ENCODE measurements around the gene ACVR1B.

ACVR1B gene

DNA sequence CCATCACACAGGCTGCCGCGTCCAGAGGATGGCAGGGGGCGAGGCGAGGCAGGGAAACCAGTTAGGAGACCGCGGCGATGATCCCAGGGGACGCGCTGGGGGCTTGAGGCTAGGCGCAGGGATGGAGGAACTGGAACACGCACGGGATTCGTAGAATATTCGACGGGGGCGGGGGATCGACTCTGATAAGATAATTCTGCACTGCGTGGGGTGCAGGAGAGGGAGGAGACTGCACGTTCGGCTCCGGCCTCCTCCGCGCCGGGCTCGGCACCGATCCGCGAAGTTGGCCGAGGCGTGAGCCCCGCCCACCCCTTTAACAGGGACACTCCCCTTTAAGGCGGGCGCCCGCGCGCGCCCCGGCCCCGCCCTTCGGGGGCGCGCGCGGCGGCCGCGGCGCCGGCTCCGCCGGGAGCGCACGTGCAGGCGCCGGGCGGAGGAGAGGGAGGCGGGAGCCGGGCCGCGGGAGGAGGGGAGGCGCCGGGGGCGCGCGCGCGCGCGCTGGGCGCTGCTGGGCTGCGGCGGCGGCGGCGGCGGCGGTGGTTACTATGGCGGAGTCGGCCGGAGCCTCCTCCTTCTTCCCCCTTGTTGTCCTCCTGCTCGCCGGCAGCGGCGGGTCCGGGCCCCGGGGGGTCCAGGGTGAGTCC, at the start of gene ACVR1B:
Gene ACVR1B, plus strand, starts transcription at position 501 of the 644 bp plus-strand sequence. Its CDS starts 45 bp downstream, at position 546.
- peak; percentile 81 for DNase-seq

DNA sequence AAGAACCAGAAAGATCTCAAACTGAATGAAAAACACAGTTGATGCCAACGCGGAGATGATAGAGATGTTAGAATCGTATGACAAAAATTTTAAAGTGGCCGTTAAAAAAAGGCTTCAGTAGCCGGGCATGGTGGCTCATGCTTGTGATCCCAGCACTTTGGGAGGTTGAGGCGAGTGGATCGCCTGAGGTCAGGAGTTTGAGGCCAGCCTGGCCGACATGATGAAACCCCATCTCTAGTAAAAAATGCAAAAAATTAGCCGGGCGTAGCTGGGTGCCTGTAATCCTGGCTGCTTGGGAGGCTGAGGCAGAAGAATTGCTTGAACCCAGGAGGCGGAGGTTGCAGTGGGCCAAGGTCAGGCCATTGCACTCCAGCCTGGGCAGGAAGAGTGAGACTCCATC, 49.6 kb upstream of the ACVR1B start:
- DNase-seq: no peak

- DNase-seq: no peak
Measured at GRCh38 chr12:51904951-51905470, 46.5 kb upstream of the ACVR1B start.

- no peak for DNase-seq
Measured at GRCh38 chr12:51905471-51906429, 45.7 kb upstream of the ACVR1B start.

DNA sequence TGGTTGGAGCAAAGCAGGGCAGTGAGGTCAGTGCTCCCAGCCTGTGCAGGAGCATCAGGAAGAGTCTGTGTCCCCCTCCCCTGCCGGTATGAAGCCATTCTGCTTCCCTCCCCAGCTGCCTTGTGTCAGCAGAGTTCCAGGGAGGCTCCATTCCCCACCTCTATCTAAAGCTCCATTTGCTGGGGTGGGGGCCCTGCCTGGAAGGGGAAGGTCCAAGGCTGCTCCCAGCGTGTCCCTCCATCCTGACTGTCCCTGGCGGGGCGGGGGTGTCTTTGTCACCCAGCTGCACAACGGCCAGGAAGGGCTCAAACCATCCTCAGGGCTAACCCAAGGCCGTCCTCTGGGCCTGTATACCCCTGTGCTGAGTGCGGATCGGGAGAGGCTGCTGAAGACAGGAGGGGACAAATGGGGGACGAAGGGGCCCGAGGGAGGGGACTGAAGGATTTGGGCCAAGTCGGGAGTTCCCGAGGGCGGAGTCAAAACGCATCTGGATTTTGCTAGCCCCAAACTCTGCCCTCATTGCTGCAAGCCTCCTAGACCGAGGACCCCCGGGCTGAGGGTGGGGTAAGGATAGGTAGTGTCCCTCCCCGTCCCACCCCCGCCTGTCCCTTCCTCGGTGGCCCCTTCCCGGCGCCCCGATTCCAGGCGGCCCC, 44.9 kb upstream of the ACVR1B start:
- DNase-seq: no peak

DNA sequence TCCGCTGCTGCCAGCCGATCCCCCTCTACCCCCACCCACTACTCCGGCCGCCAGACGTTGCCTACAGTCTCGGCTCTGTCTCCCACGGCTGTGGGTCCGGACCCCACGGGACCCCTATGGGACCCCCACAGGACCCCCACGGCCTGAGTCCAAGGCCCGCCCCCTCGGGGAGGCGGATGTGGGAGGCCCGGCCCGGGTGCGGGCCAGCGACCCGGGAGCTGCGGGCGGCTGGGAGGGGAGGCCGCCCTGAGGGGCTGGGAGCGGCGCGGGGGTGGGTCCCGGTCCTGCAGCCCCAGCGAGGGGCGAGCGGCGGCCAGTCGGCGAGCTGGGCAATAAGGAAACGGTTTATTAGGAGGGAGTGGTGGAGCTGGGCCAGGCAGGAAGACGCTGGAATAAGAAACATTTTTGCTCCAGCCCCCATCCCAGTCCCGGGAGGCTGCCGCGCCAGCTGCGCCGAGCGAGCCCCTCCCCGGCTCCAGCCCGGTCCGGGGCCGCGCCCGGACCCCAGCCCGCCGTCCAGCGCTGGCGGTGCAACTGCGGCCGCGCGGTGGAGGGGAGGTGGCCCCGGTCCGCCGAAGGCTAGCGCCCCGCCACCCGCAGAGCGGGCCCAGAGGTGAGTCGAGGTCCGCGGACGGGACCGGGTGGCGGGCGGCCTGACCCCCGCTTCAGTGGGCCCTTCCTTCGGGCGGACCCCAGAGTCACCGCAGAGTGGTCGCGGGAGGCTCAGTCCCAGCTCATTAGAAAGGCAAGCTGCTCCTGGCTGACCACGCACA, 44.2 kb upstream of the ACVR1B start, which contains the start of gene ACVRL1:
Gene ACVRL1, plus strand, starts transcription at position 422 of the 773 bp plus-strand sequence. CDS start 4,971 bp downstream, outside the sequence.
- DNase-seq: no peak

DNA sequence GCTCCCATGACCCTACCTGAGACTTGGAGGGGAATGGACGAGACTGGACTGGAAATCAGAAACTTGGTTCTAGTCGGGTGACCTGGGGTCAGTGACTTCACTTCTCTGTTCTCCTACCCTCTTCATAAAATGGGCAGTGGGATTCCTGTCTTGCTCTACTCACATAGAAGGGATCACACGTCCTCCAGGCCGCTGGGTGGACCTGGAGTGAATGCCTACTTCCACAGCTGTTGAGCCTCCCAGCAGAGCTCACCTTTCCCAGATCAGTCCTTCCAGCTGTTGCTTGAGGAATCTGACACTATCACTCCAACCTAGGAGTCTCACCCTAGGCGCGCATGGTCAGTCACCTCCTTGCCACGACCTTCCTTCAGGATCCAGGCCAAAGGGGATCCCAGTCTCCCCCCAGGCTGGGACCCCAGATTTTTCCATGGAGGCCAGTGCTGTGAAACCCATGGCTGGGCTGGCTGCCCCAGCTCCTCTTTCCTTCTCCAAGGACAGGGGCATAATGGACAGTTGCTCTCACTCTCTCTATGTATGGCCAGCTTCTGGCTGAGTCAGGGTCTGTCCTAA, 43.6 kb upstream of the ACVR1B start:
- DNase-seq: no peak

- DNase-seq: no peak
Measured at GRCh38 chr12:51908876-51909592, 42.5 kb upstream of the ACVR1B start.

DNA sequence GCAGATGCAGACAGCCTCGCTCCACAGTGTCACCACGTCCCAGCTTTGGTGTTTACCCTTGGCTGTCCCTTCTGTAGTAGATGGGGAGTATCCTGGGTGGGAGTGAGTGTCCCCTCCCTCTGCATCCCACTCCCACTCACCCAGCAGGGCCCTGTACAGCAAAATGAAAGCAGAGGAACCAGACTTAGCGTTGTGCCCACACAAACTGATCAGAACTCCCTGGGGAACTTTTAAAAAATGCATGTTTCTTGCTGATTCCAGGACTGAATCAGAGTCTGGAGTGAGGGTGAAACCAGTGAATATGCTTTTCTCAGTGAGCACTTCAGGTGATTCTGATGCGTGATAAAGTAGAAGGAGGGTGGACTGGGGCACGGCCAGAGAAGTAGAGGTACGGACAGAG, 41.3 kb upstream of the ACVR1B start:
- no peak for DNase-seq

GRCh38 chr12:51910691-51911090, 40.8 kb upstream of the ACVR1B start:
- DNase-seq: no peak

DNA sequence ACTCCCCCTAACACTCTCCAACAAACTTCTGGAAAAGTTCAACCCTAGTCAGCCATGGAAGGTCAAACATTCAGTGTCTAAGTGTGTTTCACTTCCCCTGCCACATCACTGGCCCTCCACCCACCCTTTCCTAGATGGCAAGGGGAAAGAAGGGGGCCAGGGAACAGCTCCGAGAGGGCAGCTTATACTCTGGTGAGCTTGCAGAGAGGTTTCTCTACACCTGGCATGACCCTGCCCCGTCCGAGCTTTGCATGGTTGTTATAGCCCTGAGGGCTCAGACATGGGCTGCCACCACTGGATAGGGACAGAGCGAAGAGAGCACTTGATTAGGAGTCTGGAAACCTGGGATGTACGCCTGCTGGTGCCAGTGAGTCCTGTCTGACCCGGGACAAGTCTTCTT, 40.2 kb upstream of the ACVR1B start:
- no peak for DNase-seq

DNA sequence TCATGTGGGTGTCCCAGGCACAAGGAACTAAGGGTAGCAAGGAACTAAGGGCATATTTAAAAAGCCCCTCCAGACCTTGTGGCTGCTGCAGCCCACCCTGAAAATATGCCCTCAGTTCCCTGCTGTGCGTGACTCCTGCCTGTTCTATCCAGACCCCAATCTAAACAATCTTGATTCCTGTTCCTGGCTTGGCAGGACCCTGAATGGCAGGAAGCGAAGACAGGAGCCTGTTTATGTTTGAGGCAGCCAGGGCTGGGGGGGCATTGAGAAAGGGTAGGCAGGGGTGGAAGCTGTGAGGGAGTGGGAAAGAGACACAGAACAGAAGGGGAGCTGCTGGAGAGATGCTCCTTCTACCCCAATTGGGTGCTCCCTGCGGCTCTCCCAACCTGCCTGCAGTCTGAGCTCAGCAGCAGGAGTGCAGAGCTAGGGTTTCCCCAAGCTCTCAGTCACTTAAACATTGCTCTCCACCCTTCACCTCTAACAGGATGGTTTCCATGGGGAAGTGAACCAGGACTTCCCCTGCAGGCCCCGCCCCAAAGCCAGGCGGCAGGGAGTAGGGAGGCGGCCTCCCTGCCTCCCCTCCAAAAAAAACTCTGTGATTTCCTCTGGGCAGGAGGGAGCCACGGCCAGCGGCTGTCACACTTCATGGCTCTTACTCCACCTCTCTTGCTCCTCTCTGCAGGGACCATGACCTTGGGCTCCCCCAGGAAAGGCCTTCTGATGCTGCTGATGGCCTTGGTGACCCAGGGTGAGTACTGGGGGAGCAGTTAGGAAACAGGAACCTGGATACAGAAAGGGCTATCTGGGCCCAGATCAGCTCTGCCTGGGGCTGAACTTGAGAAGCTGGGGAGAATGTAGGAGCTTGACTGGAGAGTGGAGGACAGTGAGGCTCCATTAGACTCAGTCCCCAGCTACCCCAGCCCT, 39.4 kb upstream of the ACVR1B start:
- DNase-seq: no peak

- no peak for DNase-seq
Measured at GRCh38 chr12:51913071-51914033, 38.1 kb upstream of the ACVR1B start.

DNA sequence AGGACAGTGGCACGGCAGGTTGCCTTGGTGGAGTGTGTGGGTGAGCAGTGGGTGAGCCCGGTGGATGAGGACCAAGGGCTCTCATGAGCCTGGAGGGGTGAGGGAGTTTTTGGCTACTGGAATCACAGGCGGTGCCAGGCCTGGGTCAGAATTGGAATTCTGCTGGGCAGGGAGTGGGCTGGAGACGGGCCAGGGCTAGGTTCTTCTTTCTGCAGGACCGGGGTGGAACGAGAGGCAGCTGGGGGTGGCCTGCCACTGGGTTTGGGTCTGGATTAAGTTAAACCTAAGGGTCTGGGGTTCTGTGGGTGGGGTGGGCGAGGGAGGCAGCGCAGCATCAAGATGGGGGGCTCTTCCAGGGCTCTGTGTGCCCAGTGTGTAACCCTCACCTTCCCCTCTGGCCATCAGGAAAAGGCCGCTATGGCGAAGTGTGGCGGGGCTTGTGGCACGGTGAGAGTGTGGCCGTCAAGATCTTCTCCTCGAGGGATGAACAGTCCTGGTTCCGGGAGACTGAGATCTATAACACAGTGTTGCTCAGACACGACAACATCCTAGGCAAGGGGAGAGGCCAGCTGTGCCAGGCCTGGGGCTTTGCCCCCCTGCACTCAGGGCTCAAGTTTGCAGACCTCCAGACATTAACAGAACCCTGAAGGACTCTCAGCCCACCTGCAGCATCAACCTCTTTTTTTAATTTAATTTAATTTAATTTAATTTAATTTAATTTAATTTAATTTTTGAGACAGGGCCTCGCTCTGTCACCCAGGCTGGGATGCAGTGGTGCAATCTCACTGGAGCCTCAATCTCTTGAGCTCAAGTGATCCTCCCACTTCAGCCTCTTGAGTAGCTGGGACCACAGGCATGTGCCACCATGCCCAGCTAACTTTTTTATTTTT, 37.2 kb upstream of the ACVR1B start:
- no peak for DNase-seq

DNA sequence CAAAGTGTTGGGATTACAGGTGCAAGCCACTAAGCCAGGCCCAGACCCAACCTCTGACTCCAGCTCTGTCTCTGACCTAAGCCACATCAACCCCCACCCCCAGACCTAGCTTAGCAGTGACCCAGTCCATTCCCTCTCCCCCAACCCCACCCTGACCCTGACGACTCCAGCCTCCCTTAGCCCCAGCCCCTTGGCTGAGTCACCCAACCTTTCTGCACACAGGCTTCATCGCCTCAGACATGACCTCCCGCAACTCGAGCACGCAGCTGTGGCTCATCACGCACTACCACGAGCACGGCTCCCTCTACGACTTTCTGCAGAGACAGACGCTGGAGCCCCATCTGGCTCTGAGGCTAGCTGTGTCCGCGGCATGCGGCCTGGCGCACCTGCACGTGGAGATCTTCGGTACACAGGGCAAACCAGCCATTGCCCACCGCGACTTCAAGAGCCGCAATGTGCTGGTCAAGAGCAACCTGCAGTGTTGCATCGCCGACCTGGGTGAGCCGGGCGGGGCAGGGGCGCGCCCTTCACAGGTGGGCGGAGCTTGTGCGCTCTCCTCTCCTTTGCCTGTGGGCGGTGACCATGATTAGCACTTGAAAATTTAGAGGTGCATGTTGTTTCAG, 36.4 kb upstream of the ACVR1B start:
- no peak for DNase-seq

GRCh38 chr12:51915951-51916350, 35.5 kb upstream of the ACVR1B start:
- no peak for DNase-seq

DNA sequence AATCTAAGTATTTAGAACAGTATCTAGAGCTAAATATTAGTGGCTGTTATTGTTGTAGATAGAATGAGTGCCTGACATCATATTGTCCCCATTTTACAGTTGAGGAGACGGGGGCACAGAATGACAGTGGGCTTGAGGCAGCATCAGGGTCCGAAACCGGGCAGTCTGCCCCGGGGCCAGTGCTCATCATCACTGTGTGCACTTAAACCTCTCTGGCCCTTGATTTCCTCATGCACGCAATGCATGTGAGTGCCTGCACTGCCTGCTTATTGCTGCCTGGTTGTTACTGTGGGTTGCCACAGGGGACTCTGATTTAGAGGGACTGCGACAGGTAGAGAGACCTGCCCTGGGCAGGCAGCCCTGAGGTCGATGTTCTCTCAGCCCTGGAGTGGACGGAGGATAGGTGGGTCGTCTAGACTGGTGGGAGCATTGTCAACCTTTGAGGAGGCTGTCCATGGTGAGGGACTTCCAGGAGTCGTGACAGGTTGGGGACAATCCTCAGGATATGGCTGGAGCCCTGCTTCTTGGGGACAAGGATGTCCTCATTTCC, 34.4 kb upstream of the ACVR1B start:
- no peak for DNase-seq

All from NCI-H2029 (cell line).